Activated T-cell treated with anti-CD3 and anti-CD28 coated beads, Interleukin-2, amount 50 U/mL, for 4 hours (primary cell): Measurements from ENCODE around the gene ASS1. TPM values are rescaled to one million over a fixed set of nuclear protein-coding genes. Genes with fewer than 3 reads are reported as not detected.

Experiments
- total RNA-seq, 3 donors: library from RNA; stranded (reverse); gene quantifications; one replicate each; pipeline ENCODE4 v1.2.1, GENCODE V29; 2021

Gene ASS1
- total RNA-seq, 3 donors from 2014 or later, result 1.4 to 2.6 (median 2.6) TPM

Other genes with a start within 250 kb of the ASS1 start
- under 1 TPM in 2 of 3 donors, not detected in 1; 0.03 to 0.05 TPM for gene HMCN2, start 179.2 kb upstream of the ASS1 start, total RNA-seq
- gene FUBP3, start 134.6 kb downstream of the ASS1 start, total RNA-seq, result 10 to 100 TPM; 50.5 to 54.4 (median 53.4) TPM
- under 1 TPM; 0.08 to 0.18 (median 0.14) TPM for gene PRDM12, start 219.6 kb downstream of the ASS1 start, total RNA-seq
- 100 to 1,000 TPM; 112 to 116 (median 113) TPM for gene EXOSC2, start 248.8 kb downstream of the ASS1 start, total RNA-seq